ENCODE results near the gene FGF5. TPM values are rescaled to one million over a fixed set of nuclear protein-coding genes. Genes with fewer than 3 reads are reported as not detected.
A peak's percentile ranks its signal among the peaks of the same experiment; 100 is the strongest.

FGF5 gene
- total and polyA plus RNA-seq, 2 of the 13 experiments (the other 11 are each of a cell fraction or from before 2014, with no cell fraction given), result not detected

DNA sequence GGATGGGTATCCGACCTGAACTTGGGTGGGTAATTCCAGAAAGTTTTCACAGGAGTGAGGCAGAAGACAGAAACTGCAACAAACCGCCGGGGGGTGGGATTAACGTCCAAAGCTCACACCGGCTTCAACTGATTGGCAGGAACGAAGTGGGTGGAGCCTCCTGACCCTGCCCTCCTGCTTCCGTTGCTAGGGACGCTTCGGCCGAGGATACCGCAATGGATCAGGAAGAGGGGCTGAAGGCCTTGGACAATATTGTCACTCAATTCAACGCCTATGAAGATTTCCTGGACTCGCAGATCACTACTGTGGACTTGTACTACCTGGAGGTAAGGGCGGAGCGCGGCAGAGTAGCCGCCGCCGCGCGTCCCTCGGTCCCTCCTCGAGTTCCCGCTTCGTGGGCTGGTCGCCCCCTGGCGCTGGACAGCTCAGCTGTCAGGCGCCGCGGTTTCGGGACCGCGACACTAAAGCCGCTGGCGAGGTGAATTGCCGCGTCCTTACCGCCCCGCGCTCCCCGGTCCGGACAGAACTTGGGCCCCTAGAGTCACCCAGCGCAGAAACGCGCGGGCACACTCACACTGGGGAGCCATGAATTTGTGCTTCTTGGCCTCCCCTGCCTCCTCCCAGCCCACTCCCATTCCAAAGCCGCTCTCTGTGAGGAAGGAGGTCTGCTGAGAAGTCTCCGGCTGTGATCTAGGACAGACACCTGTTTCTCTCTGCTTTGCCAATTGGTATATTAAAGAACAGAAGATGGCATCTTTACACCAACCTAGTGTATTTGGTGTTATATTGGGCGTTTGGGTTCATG, 69.3 kb downstream of the FGF5 start, which contains the start of gene CFAP299 (continued):
- TF ChIP-seq ELF1 (CRISPR knock-in tag; IDR thresholded peaks at IDR 0.05) (peak; percentile 40; the same call in 1 of the 2 replicates), ZNF768 (CRISPR knock-in tag; IDR thresholded peaks at IDR 0.05) (0 out of 2 replicates have a peak, but pooled peaks have one; percentile 35), ZNF430 (CRISPR knock-in tag; IDR thresholded peaks at IDR 0.05) (peak; percentile 51; the same call in 1 of the 2 replicates), KDM5B (CRISPR knock-in tag; IDR thresholded peaks at IDR 0.05; ENCODE audit: borderline replicate concordance) (peak; percentile 77; the same call in 1 of the 2 replicates), AHR (CRISPR knock-in tag; IDR thresholded peaks at IDR 0.05) (0 out of 2 replicates have a peak, but pooled peaks have one; percentile 25), ZNF687 (CRISPR knock-in tag; IDR thresholded peaks at IDR 0.05) (peak; percentile 71), ZNF580 (CRISPR knock-in tag; IDR thresholded peaks at IDR 0.05; ENCODE audit: borderline replicate concordance, low read depth) (0 out of 2 replicates have a peak, but pooled peaks have one; percentile 23), HDAC1 (CRISPR knock-in tag; IDR thresholded peaks at IDR 0.05) (peak; percentile 85), EED (CRISPR knock-in tag; IDR thresholded peaks at IDR 0.05) (peak; percentile 71; the same call in 1 of the 2 replicates), ZBTB40 (IDR thresholded peaks at IDR 0.05) (no peak), ZBTB40 (CRISPR knock-in tag; IDR thresholded peaks at IDR 0.05) (0 out of 2 replicates have a peak, but pooled peaks have one; percentile 27), TGIF2 (CRISPR knock-in tag; IDR thresholded peaks at IDR 0.05) (peak; percentile 41; the same call in 1 of the 2 replicates)
- TF ChIP-seq, protein P1, sequence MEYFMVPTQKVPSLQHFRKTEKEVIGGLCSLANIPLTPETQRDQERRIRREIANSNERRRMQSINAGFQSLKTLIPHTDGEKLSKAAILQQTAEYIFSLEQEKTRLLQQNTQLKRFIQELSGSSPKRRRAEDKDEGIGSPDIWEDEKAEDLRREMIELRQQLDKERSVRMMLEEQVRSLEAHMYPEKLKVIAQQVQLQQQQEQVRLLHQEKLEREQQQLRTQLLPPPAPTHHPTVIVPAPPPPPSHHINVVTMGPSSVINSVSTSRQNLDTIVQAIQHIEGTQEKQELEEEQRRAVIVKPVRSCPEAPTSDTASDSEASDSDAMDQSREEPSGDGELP (IDR thresholded peaks at IDR 0.05; ENCODE audit: borderline replicate concordance, low read depth), result peak; percentile 68; the same call in 1 of the 2 replicates
- TF ChIP-seq, protein P2, sequence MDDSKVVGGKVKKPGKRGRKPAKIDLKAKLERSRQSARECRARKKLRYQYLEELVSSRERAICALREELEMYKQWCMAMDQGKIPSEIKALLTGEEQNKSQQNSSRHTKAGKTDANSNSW (CRISPR knock-in tag; IDR thresholded peaks at IDR 0.05; ENCODE audit: borderline replicate concordance), result no peak
